ENCODE measurements around the gene PDZD2.
"Not testable (repeated sequence)": the region's sequence is repeated elsewhere in the genome, so short reads cannot be mapped to it uniquely, and the experiment has no call there.

Gene PDZD2

GRCh38 chr5:31755676-31756230 is 116.8 kb downstream of the PDZD2 start:
- no peak for DNase-seq (ENCODE audit: low read depth, low spot score)
- Histone ChIP-seq H3K9me3 (ENCODE audit: insufficient read depth, low read length) (no peaks in the 10 kb centered on the region), H3K4me1 (ENCODE audit: insufficient read depth, insufficient read length) (peaks cover 6% of the 10 kb centered on the region), H3K4me3 (ENCODE audit: insufficient read length, low read depth) (no peak overlapping the region), H3K36me3 (ENCODE audit: insufficient read depth, insufficient read length, low read length) (no peaks in the 10 kb centered on the region), H3K27me3 (ENCODE audit: insufficient read depth, insufficient read length) (no peaks in the 10 kb centered on the region), H3K9ac (ENCODE audit: insufficient read length, low read depth) (no peak overlapping the region)
- TF ChIP-seq ZNF274 (IDR thresholded peaks at IDR 0.05; ENCODE audit: low read depth, low read length) (no peak), SUZ12 (IDR thresholded peaks at IDR 0.05; ENCODE audit: extremely low read depth, insufficient read depth, insufficient read length) (no peak), YY1 (IDR thresholded peaks at IDR 0.05; ENCODE audit: insufficient read depth, insufficient read length) (no peak)

GRCh38 chr5:31757806-31758205 is 118.9 kb downstream of the PDZD2 start:
- Histone ChIP-seq H3K4me1 (ENCODE audit: insufficient read depth, insufficient read length) (peaks cover 6% of the 10 kb centered on the region), H3K4me3 (ENCODE audit: insufficient read length, low read depth) (no peak overlapping the region), H3K36me3 (ENCODE audit: insufficient read depth, insufficient read length, low read length) (no peaks in the 10 kb centered on the region), H3K27me3 (ENCODE audit: insufficient read depth, insufficient read length) (no peaks in the 10 kb centered on the region), H3K9me3 (ENCODE audit: insufficient read depth, low read length) (no peaks in the 10 kb centered on the region), H3K9ac (ENCODE audit: insufficient read length, low read depth) (no peak overlapping the region)
- DNase-seq (ENCODE audit: low read depth, low spot score) = no peak
- no peak for TF ChIP-seq ZNF274 (IDR thresholded peaks at IDR 0.05; ENCODE audit: low read depth, low read length)
- TF ChIP-seq YY1 (IDR thresholded peaks at IDR 0.05; ENCODE audit: insufficient read depth, insufficient read length) = no peak
- TF ChIP-seq SUZ12 (IDR thresholded peaks at IDR 0.05; ENCODE audit: extremely low read depth, insufficient read depth, insufficient read length) = no peak

- no peak for DNase-seq (ENCODE audit: low read depth, low spot score)
- peaks cover 6% of the 10 kb centered on the region for H3K4me1 ChIP-seq (ENCODE audit: insufficient read depth, insufficient read length)
- H3K9ac ChIP-seq (ENCODE audit: insufficient read length, low read depth) = no peak overlapping the region
- H3K9me3 ChIP-seq (ENCODE audit: insufficient read depth, low read length) = no peaks in the 10 kb centered on the region
- H3K4me3 ChIP-seq (ENCODE audit: insufficient read length, low read depth) = no peak overlapping the region
- no peaks in the 10 kb centered on the region for H3K36me3 ChIP-seq (ENCODE audit: insufficient read depth, insufficient read length, low read length)
- no peaks in the 10 kb centered on the region for H3K27me3 ChIP-seq (ENCODE audit: insufficient read depth, insufficient read length)
- TF ChIP-seq SUZ12 (IDR thresholded peaks at IDR 0.05; ENCODE audit: extremely low read depth, insufficient read depth, insufficient read length) = no peak
- no peak for TF ChIP-seq YY1 (IDR thresholded peaks at IDR 0.05; ENCODE audit: insufficient read depth, insufficient read length)
- no peak for TF ChIP-seq ZNF274 (IDR thresholded peaks at IDR 0.05; ENCODE audit: low read depth, low read length)
Observed at GRCh38 chr5:31758803-31759425, 120.0 kb downstream of the PDZD2 start.

- no peak for DNase-seq (ENCODE audit: low read depth, low spot score)
- Histone ChIP-seq H3K36me3 (ENCODE audit: insufficient read depth, insufficient read length, low read length) (no peaks in the 10 kb centered on the region), H3K4me1 (ENCODE audit: insufficient read depth, insufficient read length) (peaks cover 2% of the 10 kb centered on the region), H3K4me3 (ENCODE audit: insufficient read length, low read depth) (no peak overlapping the region), H3K9me3 (ENCODE audit: insufficient read depth, low read length) (no peaks in the 10 kb centered on the region), H3K27me3 (ENCODE audit: insufficient read depth, insufficient read length) (no peaks in the 10 kb centered on the region), H3K9ac (ENCODE audit: insufficient read length, low read depth) (no peak overlapping the region)
- TF ChIP-seq ZNF274 (IDR thresholded peaks at IDR 0.05; ENCODE audit: low read depth, low read length) (no peak), YY1 (IDR thresholded peaks at IDR 0.05; ENCODE audit: insufficient read depth, insufficient read length) (no peak), SUZ12 (IDR thresholded peaks at IDR 0.05; ENCODE audit: extremely low read depth, insufficient read depth, insufficient read length) (no peak)
Observed at GRCh38 chr5:31759925-31760324, 121.0 kb downstream of the PDZD2 start.

DNA sequence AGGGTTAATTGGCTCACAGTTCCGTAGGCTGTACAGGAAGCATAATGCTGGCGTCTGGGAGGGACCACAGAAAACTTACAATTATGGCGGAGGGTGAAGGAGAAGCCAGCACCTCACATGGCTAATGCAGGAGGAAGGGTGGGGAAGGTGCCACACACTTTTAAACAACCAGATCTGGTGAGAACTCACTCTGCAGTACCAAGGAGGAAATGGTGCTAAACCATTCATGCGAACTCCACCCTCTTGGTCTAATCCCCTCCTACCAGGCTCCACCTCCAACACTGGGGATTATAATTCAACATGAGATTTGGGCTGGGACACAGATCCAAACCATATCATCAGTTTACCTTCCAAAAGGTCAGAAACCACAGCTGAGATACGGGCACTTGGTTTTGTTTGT is 122.9 kb downstream of the PDZD2 start:
- H3K27me3 ChIP-seq (ENCODE audit: insufficient read depth, insufficient read length) = no peaks in the 10 kb centered on the region
- DNase-seq (ENCODE audit: low read depth, low spot score) = no peak
- no peak for TF ChIP-seq ZNF274 (IDR thresholded peaks at IDR 0.05; ENCODE audit: low read depth, low read length)
- no peak for TF ChIP-seq SUZ12 (IDR thresholded peaks at IDR 0.05; ENCODE audit: extremely low read depth, insufficient read depth, insufficient read length)
- no peak for TF ChIP-seq YY1 (IDR thresholded peaks at IDR 0.05; ENCODE audit: insufficient read depth, insufficient read length)
- H3K9me3 ChIP-seq (ENCODE audit: insufficient read depth, low read length) = no peaks in the 10 kb centered on the region
- peaks cover 2% of the 10 kb centered on the region for H3K4me1 ChIP-seq (ENCODE audit: insufficient read depth, insufficient read length)
- no peak overlapping the region for H3K9ac ChIP-seq (ENCODE audit: insufficient read length, low read depth)
- no peaks in the 10 kb centered on the region for H3K36me3 ChIP-seq (ENCODE audit: insufficient read depth, insufficient read length, low read length)
- no peak overlapping the region for H3K4me3 ChIP-seq (ENCODE audit: insufficient read length, low read depth)

DNA sequence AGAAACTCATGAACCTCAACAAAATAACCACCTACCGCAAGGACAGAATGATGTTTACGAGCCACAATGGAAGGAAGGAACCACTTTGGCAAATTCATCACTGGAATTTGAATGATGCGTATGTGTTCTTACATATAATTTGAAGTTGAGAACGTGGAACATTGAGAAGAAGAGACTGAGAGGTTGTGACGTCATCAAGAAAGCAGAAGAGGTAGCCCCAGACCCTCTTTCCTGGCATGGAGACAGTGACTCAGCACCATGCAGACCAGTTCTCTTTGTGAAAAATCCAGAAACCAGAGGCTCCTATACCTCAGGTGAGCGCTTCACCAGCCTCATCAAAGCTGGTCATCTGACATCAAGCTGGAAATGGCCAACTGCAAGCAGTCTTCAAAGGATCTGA is 124.5 kb downstream of the PDZD2 start:
- Histone ChIP-seq H3K9me3 (ENCODE audit: insufficient read depth, low read length) (no peaks in the 10 kb centered on the region), H3K9ac (ENCODE audit: insufficient read length, low read depth) (no peak overlapping the region), H3K36me3 (ENCODE audit: insufficient read depth, insufficient read length, low read length) (no peaks in the 10 kb centered on the region), H3K4me3 (ENCODE audit: insufficient read length, low read depth) (no peak overlapping the region), H3K27me3 (ENCODE audit: insufficient read depth, insufficient read length) (no peaks in the 10 kb centered on the region), H3K4me1 (ENCODE audit: insufficient read depth, insufficient read length) (no peaks in the 10 kb centered on the region)
- DNase-seq (ENCODE audit: low read depth, low spot score) = no peak
- TF ChIP-seq SUZ12 (IDR thresholded peaks at IDR 0.05; ENCODE audit: extremely low read depth, insufficient read depth, insufficient read length) = no peak
- no peak for TF ChIP-seq ZNF274 (IDR thresholded peaks at IDR 0.05; ENCODE audit: low read depth, low read length)
- no peak for TF ChIP-seq YY1 (IDR thresholded peaks at IDR 0.05; ENCODE audit: insufficient read depth, insufficient read length)

- H3K27me3 ChIP-seq (ENCODE audit: insufficient read depth, insufficient read length); H3K4me1 ChIP-seq (ENCODE audit: insufficient read depth, insufficient read length); H3K9me3 ChIP-seq (ENCODE audit: insufficient read depth, low read length); H3K36me3 ChIP-seq (ENCODE audit: insufficient read depth, insufficient read length, low read length); H3K9ac ChIP-seq (ENCODE audit: insufficient read length, low read depth); DNase-seq (ENCODE audit: low read depth, low spot score); H3K4me3 ChIP-seq (ENCODE audit: insufficient read length, low read depth): not testable (repeated sequence)
Observed at GRCh38 chr5:31764687-31765086, 125.8 kb downstream of the PDZD2 start.

Data from NT2/D1 (cell line).